T-helper 2 cell (primary cell): ENCODE data around the gene GPR31.

ENCODE experiments used
- DNase-seq, 5 experiments: peaks; one replicate each; pipeline versions ENCODE4 v3.0.0 to v3.0.0-alpha.2; 2012 to 2022

The GPR31 gene

GRCh38 chr6:167137881-167138280 lies 19.9 kb downstream of the GPR31 start:
- no peak for DNase-seq

GRCh38 chr6:167137081-167137480 lies 20.7 kb downstream of the GPR31 start:
- no peak for DNase-seq

- DNase-seq: no peak
Observed at GRCh38 chr6:167136376-167136775, 21.4 kb downstream of the GPR31 start.

DNA sequence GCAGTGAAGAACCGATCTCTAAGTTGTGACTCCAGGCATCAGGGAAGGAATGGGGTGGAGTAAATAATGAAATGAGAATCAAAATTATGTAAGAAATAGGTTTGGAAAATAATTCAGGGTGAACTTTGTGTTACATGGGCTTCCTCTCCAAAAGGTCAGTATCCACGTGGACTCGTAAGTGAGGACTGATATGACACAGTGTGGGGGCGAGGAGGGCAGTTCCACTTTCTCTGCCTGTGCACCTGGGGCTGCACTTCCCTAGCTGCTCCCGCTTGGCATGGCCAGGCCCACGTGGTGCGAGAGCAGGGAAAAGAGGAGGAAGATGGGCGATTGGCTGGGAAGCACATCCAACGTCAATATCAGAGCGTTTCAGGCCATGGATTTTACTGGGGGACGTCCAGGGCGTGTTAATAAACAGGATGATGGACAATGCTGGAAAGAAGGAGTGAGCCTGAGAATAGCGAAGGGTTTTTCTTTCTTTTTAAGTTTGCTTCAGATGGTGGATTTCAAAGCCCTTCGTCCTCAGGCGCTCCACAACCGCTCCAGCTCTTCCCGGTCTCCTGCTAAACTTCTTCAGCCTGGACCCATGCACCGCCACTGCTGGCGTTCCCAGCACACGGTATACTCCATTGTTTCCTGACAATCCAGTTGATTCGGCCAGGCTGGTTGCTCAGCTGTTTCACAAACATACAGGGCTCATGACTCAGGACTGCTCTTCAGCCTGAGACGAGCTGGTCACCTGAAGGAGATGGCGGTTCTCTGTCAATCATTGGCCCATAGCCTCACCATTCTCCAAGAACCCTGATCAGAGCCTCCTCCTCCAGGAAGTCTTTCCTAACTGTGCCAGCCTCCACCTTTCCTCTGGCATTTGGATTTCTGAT lies 23.1 kb downstream of the GPR31 start:
- DNase-seq: no peak

- no peak for DNase-seq
Observed at GRCh38 chr6:167130712-167131684, 26.8 kb downstream of the GPR31 start.

DNA sequence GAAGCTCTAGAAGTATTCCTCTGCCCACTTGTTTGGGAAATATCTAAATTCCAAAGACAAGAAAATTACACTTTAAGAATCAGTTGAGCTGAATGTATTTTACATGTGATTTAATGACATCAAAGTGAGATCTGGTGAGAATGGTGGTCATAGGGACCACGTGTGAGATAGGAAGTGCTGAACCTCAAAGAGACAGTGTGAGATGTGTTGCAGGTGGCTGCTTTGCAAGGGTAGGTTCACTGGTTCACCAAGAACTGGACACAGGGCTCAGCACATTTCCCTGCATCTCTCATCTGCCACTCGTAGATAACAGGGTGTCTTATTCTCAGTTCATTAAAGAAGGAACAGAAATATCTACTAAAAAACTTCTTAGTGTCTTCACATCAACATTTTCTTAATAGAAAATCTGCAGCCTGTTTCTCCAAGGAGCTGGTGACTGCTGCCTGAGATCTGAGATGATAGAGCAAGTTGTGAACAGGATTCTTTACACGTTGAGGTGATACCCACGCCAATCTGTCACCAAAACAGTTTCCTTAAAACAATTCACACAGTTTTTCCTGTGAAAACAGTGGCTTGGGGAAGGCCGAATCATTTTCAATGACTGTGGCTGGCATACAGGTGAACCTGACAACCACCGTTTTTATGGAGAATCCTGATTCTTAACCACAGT lies 27.6 kb downstream of the GPR31 start:
- DNase-seq: peak in 2 of 5 experiments; percentile 9 to 62

GRCh38 chr6:167129562-167129961 lies 28.2 kb downstream of the GPR31 start:
- DNase-seq: no peak

DNA sequence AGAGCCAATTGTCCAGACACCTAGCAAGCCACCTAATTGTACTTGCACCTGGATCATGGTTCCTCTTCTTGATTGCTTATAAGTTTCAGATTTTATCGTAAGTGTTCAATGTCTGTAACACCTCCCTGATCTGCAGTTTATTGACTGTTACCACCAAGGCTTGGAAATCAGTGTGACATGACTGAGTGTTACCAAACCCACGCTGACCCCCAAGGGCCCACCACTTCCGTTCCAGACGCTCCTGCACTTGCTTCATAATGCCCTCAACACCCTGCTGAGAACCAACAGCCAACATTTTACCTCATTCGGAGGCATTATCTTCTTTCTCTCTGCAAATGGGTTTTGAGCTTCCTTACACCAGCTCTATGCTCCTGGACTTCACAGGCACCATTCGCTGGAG lies 28.6 kb downstream of the GPR31 start:
- DNase-seq: peak in 1 of 5 experiments; percentile 46

- DNase-seq: no peak
Observed at GRCh38 chr6:167127785-167128531, 29.8 kb downstream of the GPR31 start.

- DNase-seq: no peak
Observed at GRCh38 chr6:167125855-167126349, 31.9 kb downstream of the GPR31 start.

DNA sequence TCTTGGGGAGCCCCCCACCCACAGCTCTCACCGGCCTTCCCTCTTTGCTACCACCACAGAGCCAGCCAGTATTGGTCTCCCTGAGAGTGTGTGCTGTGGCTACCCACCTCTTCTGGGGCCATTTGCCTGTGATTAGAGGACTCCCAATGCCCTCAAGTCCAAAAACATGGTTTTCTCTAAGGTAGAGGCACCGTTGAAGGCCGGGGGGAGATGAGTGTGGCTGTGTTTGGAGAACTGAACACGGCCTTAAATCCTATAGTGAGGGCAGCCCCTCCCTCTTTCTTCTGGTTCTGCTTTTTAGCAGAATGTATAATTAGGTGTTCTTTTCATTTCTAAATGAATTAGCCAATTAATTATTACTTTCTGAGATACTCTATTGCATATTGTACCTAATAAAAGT lies 32.4 kb downstream of the GPR31 start:
- DNase-seq: no peak

GRCh38 chr6:167124753-167125152 lies 33.0 kb downstream of the GPR31 start:
- no peak for DNase-seq

- no peak for DNase-seq
Observed at GRCh38 chr6:167122827-167123657, 34.7 kb downstream of the GPR31 start, which contains the start of gene CCR6. TSS of gene CCR6 (plus strand) at chr6:167123096. CDS start at chr6:167136135, 13,039 bp downstream.

DNA sequence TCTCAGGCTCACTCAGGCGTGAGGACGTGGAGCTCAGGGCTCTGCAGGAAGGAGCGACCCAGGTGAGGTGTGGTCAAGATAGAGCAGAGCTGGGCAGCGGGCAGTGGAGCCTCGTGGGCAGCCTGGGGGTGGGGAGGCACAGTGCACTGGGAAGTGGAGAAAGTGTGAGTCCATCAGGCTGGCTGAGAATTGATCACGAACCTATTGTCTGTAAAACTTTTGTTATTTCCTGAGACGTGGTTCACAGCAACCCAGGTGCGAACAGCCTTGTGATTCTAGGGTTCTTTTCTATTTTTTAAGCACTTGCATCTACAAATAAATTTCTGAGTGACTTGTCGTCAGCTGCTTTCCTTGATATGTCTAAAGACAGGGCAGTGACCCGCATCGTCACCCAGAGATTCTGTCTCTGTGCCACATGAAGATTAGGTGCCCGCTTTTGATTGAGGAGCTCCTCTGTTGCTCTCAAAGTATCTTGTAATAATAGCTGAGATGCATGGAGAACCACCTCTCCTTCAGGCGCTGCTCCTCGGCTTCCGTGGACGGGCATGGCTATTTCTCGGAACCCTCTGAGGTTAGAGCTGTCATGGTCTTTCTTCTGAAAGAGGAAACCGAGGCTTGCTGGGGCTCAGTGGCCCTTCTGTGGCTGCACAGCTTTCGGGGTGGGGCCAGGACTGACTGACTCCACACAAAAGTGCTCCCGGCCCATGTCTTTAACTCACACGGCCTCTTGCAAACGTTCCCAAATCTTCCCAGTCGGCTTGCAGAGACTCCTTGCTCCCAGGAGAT lies 35.5 kb downstream of the GPR31 start:
- DNase-seq: peak in 1 of 5 experiments; percentile 51

DNA sequence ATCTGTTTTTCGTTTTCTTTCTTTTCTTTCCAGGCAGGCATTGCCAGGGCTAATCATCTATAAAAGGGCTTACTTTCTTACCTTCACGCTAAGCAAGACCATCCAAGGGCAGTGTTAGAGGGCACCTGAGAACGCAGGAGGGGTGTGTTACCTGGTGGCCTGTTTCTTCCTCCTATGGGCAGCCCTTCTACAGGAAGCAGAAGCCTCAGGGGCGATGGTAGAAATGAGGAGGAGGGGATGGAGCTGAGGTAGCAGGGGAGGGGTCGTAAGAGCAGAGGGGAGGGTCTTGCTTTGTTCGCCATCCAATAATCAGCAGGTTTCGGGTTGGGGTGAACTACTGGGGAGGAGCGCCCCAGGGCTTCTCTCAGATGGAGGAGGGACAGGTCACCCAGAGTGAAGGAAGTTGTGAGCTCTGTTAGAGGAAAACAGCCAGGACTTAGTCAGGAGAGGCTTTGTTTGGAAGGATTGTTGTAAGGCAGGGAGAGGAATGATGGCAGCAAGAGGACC lies 36.4 kb downstream of the GPR31 start:
- DNase-seq: no peak

DNA sequence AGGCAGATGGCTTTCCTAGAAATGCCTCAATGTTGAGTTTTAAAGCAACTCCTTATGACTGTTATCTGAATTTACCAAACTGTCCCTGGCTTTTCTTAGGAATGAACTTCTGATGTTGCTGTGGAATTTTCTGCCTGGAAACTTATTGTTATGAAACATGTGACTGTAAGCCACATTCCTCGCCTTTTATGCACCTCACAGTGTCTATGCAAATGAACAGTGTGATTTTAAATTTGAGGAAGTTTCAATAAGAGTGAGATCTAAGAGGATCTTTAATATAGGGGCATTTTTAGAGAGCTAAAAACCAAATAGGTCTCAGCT lies 37.2 kb downstream of the GPR31 start:
- DNase-seq: no peak

DNA sequence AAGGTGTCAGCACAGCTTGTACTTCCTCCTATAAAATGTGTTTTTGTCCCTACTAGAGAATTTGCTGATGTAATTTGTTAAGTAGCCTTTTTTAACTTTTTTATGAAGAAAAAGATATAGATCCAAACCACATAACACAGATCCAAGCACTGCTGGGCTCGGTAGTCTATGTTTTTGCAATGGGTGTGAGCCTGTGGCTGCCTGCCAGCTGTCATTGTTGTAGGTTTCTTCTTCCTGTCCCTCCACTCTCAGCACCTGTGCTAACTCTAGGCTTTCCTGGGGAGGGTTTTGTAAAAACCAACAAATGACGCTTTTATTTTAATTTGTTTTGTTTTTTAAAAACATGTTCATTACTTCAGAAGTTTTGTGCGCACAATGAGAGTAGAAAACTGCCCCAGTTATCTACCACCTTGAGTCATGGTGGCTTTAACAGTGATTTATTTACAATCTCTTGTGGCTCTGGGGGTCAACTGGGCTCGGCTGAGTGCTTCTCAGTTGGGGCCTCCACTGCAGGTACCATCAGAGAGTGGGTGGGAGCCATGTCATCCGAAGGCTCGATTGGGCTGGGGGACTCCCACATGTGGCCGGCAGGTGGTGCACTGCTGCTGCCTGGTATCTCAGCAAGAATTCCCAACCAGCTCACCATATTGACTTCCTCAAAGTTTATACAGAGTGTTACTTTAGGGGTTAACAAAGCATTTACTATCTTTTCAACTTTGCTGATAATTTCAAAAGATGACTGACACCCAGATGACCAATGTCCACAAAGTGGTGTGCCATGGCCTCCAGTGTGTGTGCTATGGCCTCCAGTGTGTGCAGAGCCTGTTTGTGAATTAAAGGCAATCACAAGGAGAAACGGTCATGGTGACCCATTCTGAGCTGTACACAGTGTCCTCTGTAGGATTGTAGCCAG lies 37.9 kb downstream of the GPR31 start:
- peak in 3 of 5 experiments; percentile 35 to 88 (median 73) for DNase-seq

GRCh38 chr6:167118839-167119238 lies 38.9 kb downstream of the GPR31 start:
- DNase-seq: no peak

DNA sequence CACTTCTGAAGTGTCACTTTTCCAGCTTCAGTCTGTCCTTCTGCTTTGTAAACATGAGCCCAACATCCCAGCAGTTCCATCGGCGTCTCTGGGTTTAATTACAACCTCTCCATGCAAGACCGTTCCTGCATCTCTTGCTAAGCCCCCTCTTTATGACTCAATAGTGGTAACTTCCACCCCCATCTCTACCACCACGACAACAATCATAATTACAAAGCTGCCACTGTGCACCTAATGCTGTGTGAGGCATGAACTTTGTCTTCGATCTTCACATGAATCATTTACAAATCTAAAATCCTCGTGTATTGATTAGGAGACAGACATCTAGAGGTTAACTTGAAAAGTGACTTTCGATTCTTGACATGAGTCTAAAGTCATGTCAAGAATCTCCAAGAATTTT lies 39.8 kb downstream of the GPR31 start:
- no peak for DNase-seq
